Ovary (tissue), 3 donors: Measurements from ENCODE around the gene ADAMTS8.

Source experiments
- CTCF ChIP-seq, 3 donors: fragments of 450-650 bp in 2 of 3; fragments of 200-600 bp in 1 of 3; IDR thresholded peaks; one replicate each; pipeline versions ENCODE4 v1.5.1 to v1.8.0; 2016 to 2022; ENCODE audit warnings: antibody characterized with exemption in 3 of 3, mild to moderate bottlenecking in 1 of 3
- EP300 ChIP-seq: sonication (generic); formaldehyde crosslinking; IDR thresholded peaks from one replicate; pipeline ENCODE4 v1.6.1; 2017; ENCODE audit warnings: antibody characterized with exemption
- POLR2A ChIP-seq: fragments of 450-650 bp; IDR thresholded peaks from one replicate; pipeline ENCODE4 v1.6.1; 2017; ENCODE audit warnings: antibody characterized with exemption, mild to moderate bottlenecking, moderate library complexity
- donor health status: DM: no; HTN: no; CAD: no.

GRCh38 chr11:130473795-130474377 is 45.5 kb upstream of the ADAMTS8 start:
- no peak for TF ChIP-seq EP300
- TF ChIP-seq CTCF (IDR thresholded peaks at IDR 0.05), result no peak
- TF ChIP-seq POLR2A, result no peak
